A549 (cell line): ENCODE data around the gene RIPOR2.

Experiments used
- CTCF ChIP-seq: fragments of >200 bp; sonication (Bioruptor Twin); formaldehyde crosslinking; IDR thresholded peaks from 3 replicates; pipeline ENCODE4 v1.5.1; 2016
- EP300 ChIP-seq, 2 experiments: fragments of >200 bp; sonication (Bioruptor Twin); formaldehyde crosslinking; IDR thresholded peaks; 2 replicates in 1 of 2; 3 replicates in 1 of 2; pipeline ENCODE4 v1.6.1; 2016 to 2017
- JUN ChIP-seq, 2 experiments: fragments of >200 bp; sonication (Bioruptor Twin); formaldehyde crosslinking; IDR thresholded peaks; 2 replicates in 1 of 2; 3 replicates in 1 of 2; pipeline ENCODE4 v1.6.1; 2016 to 2017
- MAX ChIP-seq: IDR thresholded peaks from 2 replicates; pipeline ENCODE4 v1.6.1; 2012
- MYC ChIP-seq: IDR thresholded peaks from 2 replicates; pipeline ENCODE4 v1.6.1; 2012; ENCODE audit warnings: mild to moderate bottlenecking, inconsistent platforms, low read length, improper control_type of control experiment, borderline replicate concordance
- PHF8 ChIP-seq: fragments of 200-600 bp; sonication (generic); IDR thresholded peaks from 2 replicates; pipeline ENCODE4 v1.6.1; 2016; ENCODE audit warnings: low read depth, mild to moderate bottlenecking, antibody characterized with exemption, moderate library complexity, borderline replicate concordance
- POLR2A ChIP-seq: IDR thresholded peaks from 2 replicates; pipeline ENCODE4 v1.6.1; 2012; ENCODE audit warnings: mild to moderate bottlenecking, low read length
- POLR2AphosphoS2 ChIP-seq: conservative IDR thresholded peaks from 2 replicates; pipeline ENCODE4 v1.6.1; 2012; ENCODE audit warnings: low read length, improper control_type of control experiment, inconsistent platforms
- TF ChIP-seq, protein P1 (sequence below): fragments of 450-650 bp; IDR thresholded peaks from 2 replicates; pipeline ENCODE4 v1.6.1; 2014; ENCODE audit warnings: antibody characterized with exemption

- TF ChIP-seq CTCF, result no peak
- TF ChIP-seq MYC, result no peak
- no peak for TF ChIP-seq POLR2AphosphoS2
- no peak for TF ChIP-seq MAX
- no peak for TF ChIP-seq POLR2A
- TF ChIP-seq, protein P1, sequence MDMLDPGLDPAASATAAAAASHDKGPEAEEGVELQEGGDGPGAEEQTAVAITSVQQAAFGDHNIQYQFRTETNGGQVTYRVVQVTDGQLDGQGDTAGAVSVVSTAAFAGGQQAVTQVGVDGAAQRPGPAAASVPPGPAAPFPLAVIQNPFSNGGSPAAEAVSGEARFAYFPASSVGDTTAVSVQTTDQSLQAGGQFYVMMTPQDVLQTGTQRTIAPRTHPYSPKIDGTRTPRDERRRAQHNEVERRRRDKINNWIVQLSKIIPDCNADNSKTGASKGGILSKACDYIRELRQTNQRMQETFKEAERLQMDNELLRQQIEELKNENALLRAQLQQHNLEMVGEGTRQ, result no peak
- TF ChIP-seq EP300 (IDR thresholded peaks at IDR 0.05), result no peak
- TF ChIP-seq JUN (IDR thresholded peaks at IDR 0.05), result no peak
- TF ChIP-seq PHF8, result no peak
Observed at GRCh38 chr6:24888715-24889370, 46.9 kb downstream of the RIPOR2 start.
